ENCODE data around the gene RCOR1. TPM values are rescaled to one million over a fixed set of nuclear protein-coding genes. Genes with fewer than 3 reads are reported as not detected.

RCOR1 gene
- total and polyA plus RNA-seq, 2 of the 4 experiments (the other 2 are of a cell fraction): 9.0 to 11.2 TPM

DNA sequence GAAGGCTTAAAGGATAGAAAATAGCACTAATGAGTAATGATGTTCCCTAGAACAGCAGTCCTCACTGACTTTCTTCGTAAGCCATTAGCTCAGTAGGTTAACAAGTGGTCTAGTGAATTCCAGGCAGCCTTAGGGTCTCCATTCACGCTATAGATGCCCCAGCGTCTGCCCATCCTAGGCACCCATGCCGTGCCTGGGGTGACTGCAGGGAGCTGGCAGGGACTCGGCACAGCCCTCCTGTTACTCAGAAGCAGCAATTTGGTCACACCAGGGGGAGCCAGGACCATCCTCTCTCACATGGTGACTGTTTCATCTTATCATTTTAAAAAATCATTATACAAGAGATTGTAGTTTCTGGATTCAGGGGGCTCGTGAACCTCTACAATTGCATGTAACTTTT, 118.8 kb downstream of the RCOR1 start:
- no peak overlapping the region for H2AK9ac ChIP-seq (replicated peaks; ENCODE audit: low read depth, low read length, poor library complexity)
- no peak overlapping the region for H4K5ac ChIP-seq (ENCODE audit: low read depth, low read length)
- no peaks in the 10 kb centered on the region for H3K4me1 ChIP-seq (ENCODE audit: control insufficient read depth, insufficient read depth, low read length)
- 0 out of 2 replicates have a peak, but pooled peaks cover 2% of the 10 kb centered on the region for H3K9me1 ChIP-seq (ENCODE audit: insufficient read depth, low read length)
- H4K91ac ChIP-seq (ENCODE audit: insufficient read depth, low read depth, low read length): no peak overlapping the region
- H3K56ac ChIP-seq (ENCODE audit: extremely low read depth, insufficient read depth, low read length): no peak overlapping the region
- ATAC-seq (ENCODE audit: low read depth): no peak
- no peak overlapping the region for H3K14ac ChIP-seq (replicated peaks; ENCODE audit: low read depth, low read length)
- no peak overlapping the region for H3K4ac ChIP-seq (ENCODE audit: low read depth, low read length)
- H2BK15ac ChIP-seq (ENCODE audit: low read depth, low read length): no peak overlapping the region
- H3K79me1 ChIP-seq (ENCODE audit: low read depth in 1 of 2, low read length in 2 of 2): peaks cover 3 to 12% of the 10 kb centered on the region in 2 experiments; a peak in 2 of 4 replicates
- no peak for DNase-seq
- ChIA-PET CTCF (interaction anchor here (0.6 kb wide), 2 partner anchors 302 to 335 kb away, joined by 3 to 4 read pairs; no protein-coding TSS in a partner anchor), POLR2A (ENCODE audit: unreplicated experiment) (no interaction called here)
- no peak overlapping the region for H3K18ac ChIP-seq (ENCODE audit: low read depth, low read length)
- H2BK20ac ChIP-seq (ENCODE audit: low read depth, low read length): no peak overlapping the region
- no peaks in the 10 kb centered on the region for H3K27me3 ChIP-seq (ENCODE audit: control insufficient read depth, insufficient read depth, low read length)
- H3K27ac ChIP-seq (ENCODE audit: insufficient read depth, low read length): no peak overlapping the region
- 92% methylated on average over 2 of the region's 6 CpGs; no CpG with 5 or more reads in 1 of the 2 experiments for WGBS, 2 experiments (ENCODE audit: extremely low coverage in 2 of 2, insufficient read length in 1 of 2)
- H2BK120ac ChIP-seq (ENCODE audit: low read depth, low read length): no peak overlapping the region
- dilution Hi-C loops (cut with HindIII; ENCODE audit: low sequenced_read_pairs, unreplicated experiment) (no loop called here), intact Hi-C loops (cut with micrococcal nuclease) (no loop called here), in situ Hi-C loops (cut with MboI; ENCODE audit: low sequenced_read_pairs) (no loop called here)
- H4K8ac ChIP-seq (ENCODE audit: low read depth in 2 of 2, low read length in 2 of 2): no peak overlapping the region
- H3K4me2 ChIP-seq (ENCODE audit: low read depth, low read length): no peak overlapping the region
- H3K9me3 ChIP-seq (ENCODE audit: control insufficient read depth, insufficient read depth, low read length): no peaks in the 10 kb centered on the region
- no TSS peak for BruUV-seq (replicated peaks)
- H3K9ac ChIP-seq (ENCODE audit: low read depth, low read length): no peak overlapping the region
- no peak overlapping the region for H2AFZ ChIP-seq (replicated peaks; ENCODE audit: low read length, poor library complexity)
- H3K23ac ChIP-seq (ENCODE audit: low read depth, low read length): no peak overlapping the region
- peaks cover 11% of the 10 kb centered on the region for H3K36me3 ChIP-seq (ENCODE audit: control insufficient read depth, insufficient read depth, low read length)
- H2AK5ac ChIP-seq (ENCODE audit: low read depth, low read length): no peak overlapping the region
- no peak overlapping the region for H2BK5ac ChIP-seq (ENCODE audit: low read depth, low read length, poor library complexity, severe bottlenecking)
- H4K20me1 ChIP-seq (ENCODE audit: insufficient read depth, low read length): no peaks in the 10 kb centered on the region
- no peak overlapping the region for H3K4me3 ChIP-seq (ENCODE audit: insufficient read depth, low read depth, low read length)
- no peak for TF ChIP-seq POLR2A (IDR thresholded peaks at IDR 0.05; ENCODE audit: low read depth, low read length)
- no peak for TF ChIP-seq MAFK (IDR thresholded peaks at IDR 0.05; ENCODE audit: low read depth, low read length)
- TF ChIP-seq RFX5 (IDR thresholded peaks at IDR 0.05; ENCODE audit: low read depth, low read length): no peak
- no peak for TF ChIP-seq SMC3 (IDR thresholded peaks at IDR 0.05; ENCODE audit: low read depth, low read length)
- TF ChIP-seq CHD1 (IDR thresholded peaks at IDR 0.05; ENCODE audit: low read depth, low read length): no peak
- no peak for TF ChIP-seq NFE2L2 (IDR thresholded peaks at IDR 0.05; ENCODE audit: low read depth, low read length)
- TF ChIP-seq RCOR1 (IDR thresholded peaks at IDR 0.05; ENCODE audit: insufficient replicate concordance, low read length): no peak
- TF ChIP-seq, protein P1, sequence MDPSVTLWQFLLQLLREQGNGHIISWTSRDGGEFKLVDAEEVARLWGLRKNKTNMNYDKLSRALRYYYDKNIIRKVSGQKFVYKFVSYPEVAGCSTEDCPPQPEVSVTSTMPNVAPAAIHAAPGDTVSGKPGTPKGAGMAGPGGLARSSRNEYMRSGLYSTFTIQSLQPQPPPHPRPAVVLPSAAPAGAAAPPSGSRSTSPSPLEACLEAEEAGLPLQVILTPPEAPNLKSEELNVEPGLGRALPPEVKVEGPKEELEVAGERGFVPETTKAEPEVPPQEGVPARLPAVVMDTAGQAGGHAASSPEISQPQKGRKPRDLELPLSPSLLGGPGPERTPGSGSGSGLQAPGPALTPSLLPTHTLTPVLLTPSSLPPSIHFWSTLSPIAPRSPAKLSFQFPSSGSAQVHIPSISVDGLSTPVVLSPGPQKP (IDR thresholded peaks at IDR 0.05; ENCODE audit: borderline replicate concordance, low read depth, low read length): no peak
- TF ChIP-seq MXI1 (IDR thresholded peaks at IDR 0.05; ENCODE audit: borderline replicate concordance, low read depth, low read length): no peak
- TF ChIP-seq, protein P2, sequence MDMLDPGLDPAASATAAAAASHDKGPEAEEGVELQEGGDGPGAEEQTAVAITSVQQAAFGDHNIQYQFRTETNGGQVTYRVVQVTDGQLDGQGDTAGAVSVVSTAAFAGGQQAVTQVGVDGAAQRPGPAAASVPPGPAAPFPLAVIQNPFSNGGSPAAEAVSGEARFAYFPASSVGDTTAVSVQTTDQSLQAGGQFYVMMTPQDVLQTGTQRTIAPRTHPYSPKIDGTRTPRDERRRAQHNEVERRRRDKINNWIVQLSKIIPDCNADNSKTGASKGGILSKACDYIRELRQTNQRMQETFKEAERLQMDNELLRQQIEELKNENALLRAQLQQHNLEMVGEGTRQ (IDR thresholded peaks at IDR 0.05; ENCODE audit: low read depth, low read length): no peak
- TF ChIP-seq MAZ (IDR thresholded peaks at IDR 0.05; ENCODE audit: borderline replicate concordance, low read depth, low read length): no peak
- TF ChIP-seq BHLHE40 (IDR thresholded peaks at IDR 0.05; ENCODE audit: low read depth, low read length): no peak
- no peak for TF ChIP-seq CEBPB (IDR thresholded peaks at IDR 0.05; ENCODE audit: low read depth, low read length)
- TF ChIP-seq, protein P3, sequence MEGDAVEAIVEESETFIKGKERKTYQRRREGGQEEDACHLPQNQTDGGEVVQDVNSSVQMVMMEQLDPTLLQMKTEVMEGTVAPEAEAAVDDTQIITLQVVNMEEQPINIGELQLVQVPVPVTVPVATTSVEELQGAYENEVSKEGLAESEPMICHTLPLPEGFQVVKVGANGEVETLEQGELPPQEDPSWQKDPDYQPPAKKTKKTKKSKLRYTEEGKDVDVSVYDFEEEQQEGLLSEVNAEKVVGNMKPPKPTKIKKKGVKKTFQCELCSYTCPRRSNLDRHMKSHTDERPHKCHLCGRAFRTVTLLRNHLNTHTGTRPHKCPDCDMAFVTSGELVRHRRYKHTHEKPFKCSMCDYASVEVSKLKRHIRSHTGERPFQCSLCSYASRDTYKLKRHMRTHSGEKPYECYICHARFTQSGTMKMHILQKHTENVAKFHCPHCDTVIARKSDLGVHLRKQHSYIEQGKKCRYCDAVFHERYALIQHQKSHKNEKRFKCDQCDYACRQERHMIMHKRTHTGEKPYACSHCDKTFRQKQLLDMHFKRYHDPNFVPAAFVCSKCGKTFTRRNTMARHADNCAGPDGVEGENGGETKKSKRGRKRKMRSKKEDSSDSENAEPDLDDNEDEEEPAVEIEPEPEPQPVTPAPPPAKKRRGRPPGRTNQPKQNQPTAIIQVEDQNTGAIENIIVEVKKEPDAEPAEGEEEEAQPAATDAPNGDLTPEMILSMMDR (conservative IDR thresholded peaks at IDR 0.05; ENCODE audit: low read depth, low read length): no peak
- no peak for TF ChIP-seq RAD21 (IDR thresholded peaks at IDR 0.05; ENCODE audit: low read length)
- no peak for TF ChIP-seq FOS (IDR thresholded peaks at IDR 0.05; ENCODE audit: low read depth, low read length)
